Smooth muscle cell (in vitro differentiated cells): Measurements from ENCODE around the gene RASA3. TPM values are rescaled to one million over a fixed set of nuclear protein-coding genes. Genes with fewer than 3 reads are reported as not detected.
A peak's percentile ranks its signal among the peaks of the same experiment; 100 is the strongest.

Source experiments
- DNase-seq: peaks from one replicate; lab custom pipeline; 2025; ENCODE audit not compliant: unreplicated experiment; lab: John Stamatoyannopoulos, UW
- H2AFZ ChIP-seq: fragments of 200-600 bp; sonication (generic); 2 replicates; pipeline ENCODE4 v1.6.0; 2016; ENCODE audit warnings: antibody characterized with exemption, low read depth, mild to moderate bottlenecking
- H3F3A ChIP-seq: fragments of 200-600 bp; sonication (generic); 2 replicates; pipeline ENCODE4 v1.6.0; 2017; ENCODE audit warnings: antibody characterized with exemption, low read depth
- H3K27ac ChIP-seq: fragments of 200-600 bp; sonication (generic); 2 replicates; pipeline ENCODE4 v1.5.1; 2016; ENCODE audit warnings: low read depth, mild to moderate bottlenecking
- H3K27me3 ChIP-seq: fragments of 200-600 bp; sonication (generic); 2 replicates; pipeline ENCODE4 v1.6.1; 2016; ENCODE audit warnings: low read depth, mild to moderate bottlenecking
- H3K36me3 ChIP-seq: fragments of 200-600 bp; sonication (generic); 2 replicates; pipeline ENCODE4 v1.5.1; 2016; ENCODE audit warnings: low read depth
- H3K4me1 ChIP-seq: fragments of 200-600 bp; sonication (generic); 2 replicates; pipeline ENCODE4 v1.5.1; 2016; ENCODE audit warnings: low read depth
- H3K4me2 ChIP-seq: fragments of 200-600 bp; sonication (generic); 2 replicates; pipeline ENCODE4 v1.6.0; 2016; ENCODE audit warnings: mild to moderate bottlenecking
- H3K4me3 ChIP-seq: fragments of 200-600 bp; sonication (generic); 2 replicates; pipeline ENCODE4 v1.5.1; 2016; ENCODE audit warnings: mild to moderate bottlenecking
- H3K79me2 ChIP-seq: fragments of 200-600 bp; sonication (generic); 2 replicates; pipeline ENCODE4 v1.6.0; 2016; ENCODE audit warnings: low read depth, mild to moderate bottlenecking
- H3K9ac ChIP-seq: fragments of 200-600 bp; sonication (generic); 2 replicates; pipeline ENCODE4 v1.6.0; 2016; ENCODE audit warnings: low read depth
- H3K9me3 ChIP-seq: fragments of 200-600 bp; sonication (generic); replicated peaks from 2 replicates; pipeline ENCODE4 v1.5.1; 2016; ENCODE audit warnings: low read depth
- H4K20me1 ChIP-seq: fragments of 200-600 bp; sonication (generic); 2 replicates; pipeline ENCODE4 v1.6.0; 2016; ENCODE audit warnings: low read depth
- CTCF ChIP-seq: fragments of 200-600 bp; sonication (generic); IDR thresholded peaks from 2 replicates; pipeline ENCODE4 v1.5.1; 2017; ENCODE audit warnings: borderline replicate concordance, mild to moderate bottlenecking, antibody characterized with exemption; ENCODE audit not compliant: insufficient read depth, poor library complexity, severe bottlenecking
- WGBS: methylation state at CpG from one replicate; pipeline ENCODE4 v1.1.7; 2016; ENCODE audit warnings: low lambda C conversion rate; 5-methylcytosine and 5-hydroxymethylcytosine counted together
- polyA plus RNA-seq: library from polyadenylated mRNA; unstranded; fragments of >200 nt; fragmentation: Nextera tagmentation; extraction: Ambion mirVana; gene quantifications from 2 replicates; pipeline ENCODE4 v1.2.1, GENCODE V29; 2016
- total RNA-seq: library from RNA; depleted of rRNA; stranded (reverse); fragments of >200 nt; gene quantifications from 2 replicates; pipeline ENCODE4 v1.2.3, GENCODE V29; 2014

The RASA3 gene
- total and polyA plus RNA-seq, 2 experiments from 2014 or later = 21.3 to 26.8 TPM

DNA sequence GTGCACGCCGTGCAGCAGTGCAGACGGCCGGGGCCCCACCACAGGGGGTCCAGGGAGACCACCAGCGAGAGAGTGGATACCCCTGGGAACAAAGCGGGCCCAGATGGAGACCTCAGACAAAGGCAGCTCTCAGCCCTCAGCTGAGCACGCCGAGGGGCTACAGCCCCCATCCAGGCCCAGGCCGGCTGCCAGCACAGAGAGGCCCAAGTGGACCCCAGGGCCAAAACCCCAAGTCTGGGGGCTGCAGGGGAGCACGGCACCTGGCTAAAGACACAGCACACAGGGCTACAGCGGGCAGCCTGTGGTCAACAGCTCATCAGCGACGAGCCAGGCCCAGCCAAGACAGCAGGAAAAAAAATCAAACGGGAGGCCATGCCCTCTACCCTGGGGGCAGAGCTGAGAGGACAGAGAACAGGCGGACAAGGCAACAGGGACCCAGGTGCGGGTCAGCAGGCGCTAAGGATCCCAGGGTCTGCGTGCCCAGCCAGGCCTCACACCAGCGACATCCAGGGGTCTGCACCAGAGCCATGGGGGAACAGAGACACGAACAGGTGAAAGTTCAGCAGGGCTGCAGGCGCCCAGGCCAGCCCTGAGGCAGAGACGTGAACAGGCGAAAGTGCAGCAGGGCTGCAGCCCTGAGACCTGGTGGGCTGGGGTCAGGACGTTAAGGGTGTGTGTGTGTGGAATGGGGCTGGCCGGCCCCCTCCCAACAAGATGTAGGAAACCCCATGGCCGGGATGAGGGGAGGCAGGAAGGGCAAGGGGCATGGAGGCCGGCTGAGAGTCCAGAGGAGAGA is 34.3 kb downstream of the RASA3 start:
- Histone ChIP-seq H3K4me2 (peak overlapping the region; percentile 58), H3K27me3 (no peaks in the 10 kb centered on the region), H3K9ac (no peak overlapping the region), H3K4me1 (peaks cover 16% of the 10 kb centered on the region), H3K79me2 (peaks cover 65% of the 10 kb centered on the region), H3K27ac (peak overlapping the region; percentile 63), H3F3A (peaks cover 8% of the 10 kb centered on the region), H2AFZ (no peak overlapping the region), H3K9me3 (no peaks in the 10 kb centered on the region), H4K20me1 (peaks cover 86% of the 10 kb centered on the region), H3K4me3 (no peak overlapping the region), H3K36me3 (no peaks in the 10 kb centered on the region)
- no peak for TF ChIP-seq CTCF
- no peak for DNase-seq
- WGBS = 81% methylated on average over 27 of the region's 27 CpGs

- Histone ChIP-seq H3K4me2 (no peak overlapping the region), H4K20me1 (peaks cover 82% of the 10 kb centered on the region), H3K27ac (peak overlapping the region; percentile 63), H3F3A (peaks cover 8% of the 10 kb centered on the region), H3K79me2 (peaks cover 65% of the 10 kb centered on the region), H2AFZ (no peak overlapping the region), H3K9ac (no peak overlapping the region), H3K27me3 (no peaks in the 10 kb centered on the region), H3K36me3 (no peaks in the 10 kb centered on the region), H3K9me3 (no peaks in the 10 kb centered on the region), H3K4me3 (no peak overlapping the region), H3K4me1 (peaks cover 16% of the 10 kb centered on the region)
- TF ChIP-seq CTCF = no peak
- no peak for DNase-seq
- WGBS = 85% methylated on average over 25 of the region's 25 CpGs
Observed at GRCh38 chr13:114097212-114097892, 35.1 kb downstream of the RASA3 start.

- H3F3A ChIP-seq = peaks cover 8% of the 10 kb centered on the region
- no peak overlapping the region for H3K27ac ChIP-seq
- H3K4me2 ChIP-seq = no peak overlapping the region
- no peak for DNase-seq
- no peaks in the 10 kb centered on the region for H3K9me3 ChIP-seq
- H4K20me1 ChIP-seq = peaks cover 77% of the 10 kb centered on the region
- no peak overlapping the region for H2AFZ ChIP-seq
- H3K36me3 ChIP-seq = no peaks in the 10 kb centered on the region
- H3K4me3 ChIP-seq = no peak overlapping the region
- WGBS = 96% methylated on average over 18 of the region's 18 CpGs
- H3K4me1 ChIP-seq = peaks cover 16% of the 10 kb centered on the region
- H3K79me2 ChIP-seq = peaks cover 67% of the 10 kb centered on the region
- TF ChIP-seq CTCF = no peak
- H3K9ac ChIP-seq = no peak overlapping the region
- no peaks in the 10 kb centered on the region for H3K27me3 ChIP-seq
Observed at GRCh38 chr13:114096811-114097211, 35.6 kb downstream of the RASA3 start.
